Measurements from ENCODE around the gene RNF220.

Gene RNF220

GRCh38 chr1:44377925-44378784, 26.9 kb upstream of the RNF220 start:
- Histone ChIP-seq H3K9ac (ENCODE audit: low read length in 2 of 2) (no peak overlapping the region), H3K27ac (ENCODE audit: low read length) (no peak overlapping the region)

GRCh38 chr1:44380666-44381177, 24.3 kb upstream of the RNF220 start:
- Histone ChIP-seq H3K27me3 (ENCODE audit: control insufficient read depth in 1 of 2, insufficient read depth in 2 of 2, low read length in 2 of 2) (no peaks in the 10 kb centered on the region), H3K4me3 (ENCODE audit: low read length in 2 of 2) (no peak overlapping the region), H3K9me3 (ENCODE audit: control insufficient read depth in 2 of 2, low read length in 2 of 2) (no peaks in the 10 kb centered on the region), H3K4me1 (ENCODE audit: control insufficient read depth, insufficient read depth, low read length) (no peaks in the 10 kb centered on the region), H3K9ac (ENCODE audit: low read length in 2 of 2) (no peak overlapping the region), H3K36me3 (ENCODE audit: control insufficient read depth in 2 of 2, insufficient read depth in 2 of 2, low read length in 2 of 2) (no peaks in the 10 kb centered on the region), H3K27ac (ENCODE audit: low read length) (no peak overlapping the region)

More at GRCh38 chr1:44377925-44378784, 26.9 kb upstream of the RNF220 start:
- Histone ChIP-seq H3K4me3 (ENCODE audit: low read length in 2 of 2) (no peak overlapping the region), H3K36me3 (ENCODE audit: control insufficient read depth in 2 of 2, insufficient read depth in 2 of 2, low read length in 2 of 2) (no peaks in the 10 kb centered on the region), H3K27me3 (ENCODE audit: control insufficient read depth in 1 of 2, insufficient read depth in 2 of 2, low read length in 2 of 2) (no peaks in the 10 kb centered on the region), H3K9me3 (ENCODE audit: control insufficient read depth in 2 of 2, low read length in 2 of 2) (no peaks in the 10 kb centered on the region), H3K4me1 (ENCODE audit: control insufficient read depth, insufficient read depth, low read length) (no peaks in the 10 kb centered on the region)

- Histone ChIP-seq H3K27ac (ENCODE audit: low read length) (no peak overlapping the region), H3K9me3 (ENCODE audit: control insufficient read depth in 2 of 2, low read length in 2 of 2) (no peaks in the 10 kb centered on the region), H3K9ac (ENCODE audit: low read length in 2 of 2) (no peak overlapping the region), H3K36me3 (ENCODE audit: control insufficient read depth in 2 of 2, insufficient read depth in 2 of 2, low read length in 2 of 2) (no peaks in the 10 kb centered on the region), H3K4me3 (ENCODE audit: low read length in 2 of 2) (no peak overlapping the region), H3K4me1 (ENCODE audit: control insufficient read depth, insufficient read depth, low read length) (no peaks in the 10 kb centered on the region), H3K27me3 (ENCODE audit: control insufficient read depth in 1 of 2, insufficient read depth in 2 of 2, low read length in 2 of 2) (peaks cover 4 to 5% of the 10 kb centered on the region in 2 donors)
Measured at GRCh38 chr1:44388551-44388950, 16.5 kb upstream of the RNF220 start.

GRCh38 chr1:44389437-44389836, 15.6 kb upstream of the RNF220 start:
- H3K4me1 ChIP-seq (ENCODE audit: control insufficient read depth, insufficient read depth, low read length): no peaks in the 10 kb centered on the region
- H3K9ac ChIP-seq (ENCODE audit: low read length in 2 of 2): no peak overlapping the region
- no peaks in the 10 kb centered on the region for H3K36me3 ChIP-seq (ENCODE audit: control insufficient read depth in 2 of 2, insufficient read depth in 2 of 2, low read length in 2 of 2)
- no peaks in the 10 kb centered on the region for H3K9me3 ChIP-seq (ENCODE audit: control insufficient read depth in 2 of 2, low read length in 2 of 2)
- no peak overlapping the region for H3K4me3 ChIP-seq (ENCODE audit: low read length in 2 of 2)
- peaks cover 4 to 5% of the 10 kb centered on the region in 2 donors for H3K27me3 ChIP-seq (ENCODE audit: control insufficient read depth in 1 of 2, insufficient read depth in 2 of 2, low read length in 2 of 2)
- no peak overlapping the region for H3K27ac ChIP-seq (ENCODE audit: low read length)

GRCh38 chr1:44390277-44390676, 14.8 kb upstream of the RNF220 start:
- H3K4me3 ChIP-seq (ENCODE audit: low read length in 2 of 2): no peak overlapping the region
- peaks cover 5 to 7% of the 10 kb centered on the region in 2 donors for H3K27me3 ChIP-seq (ENCODE audit: control insufficient read depth in 1 of 2, insufficient read depth in 2 of 2, low read length in 2 of 2)
- H3K9ac ChIP-seq (ENCODE audit: low read length in 2 of 2): no peak overlapping the region
- no peak overlapping the region for H3K27ac ChIP-seq (ENCODE audit: low read length)
- no peaks in the 10 kb centered on the region for H3K9me3 ChIP-seq (ENCODE audit: control insufficient read depth in 2 of 2, low read length in 2 of 2)
- no peaks in the 10 kb centered on the region for H3K4me1 ChIP-seq (ENCODE audit: control insufficient read depth, insufficient read depth, low read length)
- H3K36me3 ChIP-seq (ENCODE audit: control insufficient read depth in 2 of 2, insufficient read depth in 2 of 2, low read length in 2 of 2): no peaks in the 10 kb centered on the region

- H3K27me3 ChIP-seq (ENCODE audit: control insufficient read depth in 1 of 2, insufficient read depth in 2 of 2, low read length in 2 of 2): peaks cover 34 to 60% of the 10 kb centered on the region in 2 donors
- no peak overlapping the region for H3K27ac ChIP-seq (ENCODE audit: low read length)
- no peaks in the 10 kb centered on the region for H3K36me3 ChIP-seq (ENCODE audit: control insufficient read depth in 2 of 2, insufficient read depth in 2 of 2, low read length in 2 of 2)
- no peaks in the 10 kb centered on the region for H3K9me3 ChIP-seq (ENCODE audit: control insufficient read depth in 2 of 2, low read length in 2 of 2)
- no peak overlapping the region for H3K4me3 ChIP-seq (ENCODE audit: low read length in 2 of 2)
- peaks cover 16% of the 10 kb centered on the region for H3K4me1 ChIP-seq (ENCODE audit: control insufficient read depth, insufficient read depth, low read length)
- no peak overlapping the region for H3K9ac ChIP-seq (ENCODE audit: low read length in 2 of 2)
Measured at GRCh38 chr1:44401256-44402228, 3.5 kb upstream of the RNF220 start.

GRCh38 chr1:44405798-44406736, 1.0 kb downstream of the RNF220 start:
- no peak overlapping the region for H3K27ac ChIP-seq (ENCODE audit: low read length)
- H3K4me1 ChIP-seq (ENCODE audit: control insufficient read depth, insufficient read depth, low read length): peaks cover 32% of the 10 kb centered on the region
- H3K9ac ChIP-seq (ENCODE audit: low read length in 2 of 2): no peak overlapping the region
- peak overlapping the region; percentile 60 to 74 for H3K4me3 ChIP-seq (ENCODE audit: low read length in 2 of 2)
- no peaks in the 10 kb centered on the region for H3K9me3 ChIP-seq (ENCODE audit: control insufficient read depth in 2 of 2, low read length in 2 of 2)
- peaks cover 57 to 90% of the 10 kb centered on the region in 2 donors for H3K27me3 ChIP-seq (ENCODE audit: control insufficient read depth in 1 of 2, insufficient read depth in 2 of 2, low read length in 2 of 2)
- no peaks in the 10 kb centered on the region for H3K36me3 ChIP-seq (ENCODE audit: control insufficient read depth in 2 of 2, insufficient read depth in 2 of 2, low read length in 2 of 2)

- H3K4me1 ChIP-seq (ENCODE audit: control insufficient read depth, insufficient read depth, low read length): peaks cover 32% of the 10 kb centered on the region
- peaks cover 64 to 92% of the 10 kb centered on the region in 2 donors for H3K27me3 ChIP-seq (ENCODE audit: control insufficient read depth in 1 of 2, insufficient read depth in 2 of 2, low read length in 2 of 2)
- H3K9ac ChIP-seq (ENCODE audit: low read length in 2 of 2): no peak overlapping the region
- H3K36me3 ChIP-seq (ENCODE audit: control insufficient read depth in 2 of 2, insufficient read depth in 2 of 2, low read length in 2 of 2): no peaks in the 10 kb centered on the region
- H3K9me3 ChIP-seq (ENCODE audit: control insufficient read depth in 2 of 2, low read length in 2 of 2): peaks cover 3 to 6% of the 10 kb centered on the region in 2 donors
- no peak overlapping the region for H3K27ac ChIP-seq (ENCODE audit: low read length)
- H3K4me3 ChIP-seq (ENCODE audit: low read length in 2 of 2): peak overlapping the region in 1 of 2 donors; percentile 74
Measured at GRCh38 chr1:44406737-44407429, 1.8 kb downstream of the RNF220 start.

- peaks cover 3 to 6% of the 10 kb centered on the region in 2 donors for H3K9me3 ChIP-seq (ENCODE audit: control insufficient read depth in 2 of 2, low read length in 2 of 2)
- H3K27ac ChIP-seq (ENCODE audit: low read length): no peak overlapping the region
- H3K4me1 ChIP-seq (ENCODE audit: control insufficient read depth, insufficient read depth, low read length): peaks cover 32% of the 10 kb centered on the region
- H3K36me3 ChIP-seq (ENCODE audit: control insufficient read depth in 2 of 2, insufficient read depth in 2 of 2, low read length in 2 of 2): no peaks in the 10 kb centered on the region
- H3K27me3 ChIP-seq (ENCODE audit: control insufficient read depth in 1 of 2, insufficient read depth in 2 of 2, low read length in 2 of 2): peaks cover 67 to 92% of the 10 kb centered on the region in 2 donors
- peak overlapping the region in 1 of 2 donors; percentile 44 for H3K4me3 ChIP-seq (ENCODE audit: low read length in 2 of 2)
- H3K9ac ChIP-seq (ENCODE audit: low read length in 2 of 2): no peak overlapping the region
Measured at GRCh38 chr1:44407430-44408211, 2.6 kb downstream of the RNF220 start.

Measured in stomach smooth muscle (tissue), 2 donors.